Suppressor macrophage (primary cell): ENCODE results near the gene BUB1B.

Experiments used
- DNase-seq, 4 experiments: peaks; one replicate each; pipeline ENCODE4 v3.0.0-alpha.2; 2020 to 2022

BUB1B gene

DNA sequence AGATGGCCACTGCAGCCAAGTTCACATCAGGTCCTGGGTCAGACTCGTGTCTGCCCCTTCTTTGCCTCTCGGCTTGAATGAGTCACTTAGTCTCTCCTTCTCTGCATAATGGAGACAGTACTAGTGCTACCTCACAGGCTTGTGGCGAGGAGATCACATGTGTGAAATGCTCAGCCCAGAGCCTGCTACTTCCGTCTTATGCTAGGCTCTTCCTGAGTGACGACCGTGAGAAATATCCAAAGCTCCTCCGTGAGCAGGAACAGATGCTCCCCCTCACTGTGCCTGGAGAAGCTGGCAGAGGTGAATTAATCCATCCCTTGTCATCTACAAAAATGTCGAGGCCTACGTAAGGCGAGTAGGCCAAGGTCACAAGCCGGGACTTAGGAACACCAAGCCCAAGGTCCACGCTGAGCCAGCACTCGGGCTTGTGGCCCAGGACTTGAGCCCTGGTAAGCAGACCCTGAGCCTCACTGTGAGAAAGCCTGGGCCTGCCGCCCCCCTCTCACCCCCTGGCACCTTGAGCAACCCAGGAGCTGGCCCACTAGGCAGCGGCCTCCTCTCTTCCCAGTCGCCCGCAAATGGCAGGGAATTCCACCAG lies 95.9 kb downstream of the BUB1B start:
- DNase-seq: peak; percentile 50 to 75 (median 66)

DNA sequence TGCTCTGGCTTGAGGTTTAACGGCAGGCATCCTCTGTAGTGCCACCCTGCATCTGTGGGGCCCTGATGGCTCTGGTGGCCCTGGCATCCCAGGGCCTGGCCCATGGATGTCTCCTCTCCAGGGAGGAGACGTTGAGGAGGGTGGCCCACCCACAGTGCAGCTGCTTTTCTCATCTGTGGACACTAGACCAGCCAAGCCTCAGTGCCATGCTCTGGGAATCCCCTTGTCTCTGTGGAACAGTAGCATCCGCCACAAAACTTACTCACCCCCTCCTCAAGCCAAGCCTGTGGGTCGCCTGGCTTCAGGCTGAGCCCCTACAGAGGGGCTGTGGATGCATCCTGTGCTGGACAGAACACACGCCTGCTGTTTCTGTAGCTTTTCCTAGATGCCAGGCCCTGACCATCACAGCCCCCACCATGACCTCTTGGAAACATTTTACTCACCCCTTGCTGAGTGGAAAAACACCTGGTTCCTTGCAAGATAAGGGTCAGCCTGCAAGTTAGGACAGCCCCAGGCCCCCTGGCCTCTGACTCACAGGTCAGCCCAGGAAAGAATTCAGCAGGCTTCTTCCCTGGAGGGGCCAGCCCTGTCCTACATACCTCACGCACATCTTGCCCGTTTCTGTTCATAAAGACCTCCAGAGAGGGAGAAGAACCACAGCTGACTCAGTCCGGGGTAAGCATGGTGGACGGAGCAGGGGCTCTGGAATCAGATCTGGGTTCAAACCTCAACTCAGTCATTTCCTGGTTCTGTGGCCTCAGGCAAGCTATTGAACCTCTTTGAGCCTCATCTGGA lies 97.0 kb downstream of the BUB1B start:
- DNase-seq: no peak

DNA sequence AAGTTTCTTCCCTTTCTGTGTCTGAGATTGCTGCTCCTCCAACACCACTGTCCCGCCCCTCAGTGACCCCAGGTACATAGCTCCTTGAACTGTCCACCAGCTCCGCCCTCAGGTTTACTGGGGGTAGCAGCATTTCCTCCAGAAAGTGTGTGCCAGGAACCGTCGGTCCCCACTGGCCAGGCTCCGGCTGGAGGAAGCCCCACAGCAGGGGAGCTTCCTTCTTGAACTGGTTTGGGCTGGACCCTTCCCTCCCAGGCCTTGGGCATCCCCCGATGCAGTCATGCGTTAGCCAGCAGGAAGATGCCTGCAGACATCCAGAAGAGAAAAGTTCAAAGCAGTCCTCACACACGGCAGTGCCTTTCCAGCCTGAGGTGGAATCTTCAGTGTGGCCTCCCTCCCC lies 97.7 kb downstream of the BUB1B start:
- DNase-seq: no peak

GRCh38 chr15:40259021-40259420 lies 98.2 kb downstream of the BUB1B start:
- DNase-seq: no peak

DNA sequence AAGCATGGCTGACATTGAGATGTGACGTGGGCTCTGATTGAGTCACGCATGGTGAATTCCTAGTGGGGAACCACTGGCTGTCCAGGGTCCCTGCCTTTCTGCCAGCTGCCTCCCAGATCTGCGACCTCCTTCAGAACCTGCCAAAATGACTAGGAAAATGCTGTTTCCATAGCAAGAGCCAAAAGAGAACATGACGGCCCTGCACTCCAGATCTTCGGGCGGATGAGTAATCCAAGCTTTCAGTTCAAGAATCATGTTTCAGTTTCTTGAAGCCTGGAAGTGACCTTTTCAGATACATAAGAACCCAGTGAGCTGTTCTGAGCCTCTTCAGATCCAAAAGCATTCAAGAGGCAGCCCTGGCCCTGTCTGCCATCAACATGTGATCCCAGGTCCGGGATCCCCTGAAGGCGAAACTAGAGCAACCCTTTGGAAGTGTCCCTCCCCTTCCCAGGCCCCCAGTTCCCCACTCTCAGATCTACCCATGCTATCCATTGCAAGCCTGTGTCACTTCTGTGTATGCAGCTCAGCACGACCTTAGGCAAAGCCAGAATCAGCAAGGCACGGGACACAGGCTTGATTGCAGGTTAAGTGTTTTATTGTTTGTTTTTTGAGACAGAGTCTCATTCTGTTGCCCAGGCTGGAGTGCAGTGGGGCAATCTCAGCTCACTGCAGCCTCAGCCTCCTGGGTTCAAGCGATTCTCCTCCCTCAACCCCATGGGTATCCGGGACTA lies 102.3 kb downstream of the BUB1B start:
- DNase-seq: peak in 1 of 4 experiments; percentile 32

GRCh38 chr15:40264321-40265153 lies 103.7 kb downstream of the BUB1B start:
- DNase-seq: no peak

GRCh38 chr15:40265355-40265754 lies 104.5 kb downstream of the BUB1B start:
- DNase-seq: no peak

- DNase-seq: no peak
Measured at GRCh38 chr15:40265875-40266274, 105.0 kb downstream of the BUB1B start.

DNA sequence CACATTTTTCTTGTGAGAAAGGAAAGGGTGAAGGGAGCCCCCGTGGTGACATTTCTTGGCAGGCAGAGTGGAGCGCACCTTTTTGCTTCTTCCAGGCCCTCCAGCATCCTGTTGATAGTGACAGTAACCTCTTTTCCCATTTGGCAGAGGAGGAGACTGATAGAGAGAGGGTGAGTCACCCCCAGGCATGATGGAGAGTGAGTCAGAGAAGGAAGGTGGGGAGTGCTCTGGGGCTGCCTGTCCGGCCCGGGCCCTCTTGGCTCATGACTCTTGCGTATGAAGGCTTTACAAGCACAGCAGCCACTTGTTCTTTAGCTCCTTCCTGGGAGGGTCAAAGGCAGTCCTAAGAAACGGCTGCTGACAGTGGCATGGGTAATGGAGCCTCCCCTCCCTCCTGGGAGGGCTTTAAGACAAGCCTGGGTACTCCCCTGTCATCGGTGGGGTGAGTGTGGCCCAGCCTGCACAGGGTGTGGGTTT lies 106.0 kb downstream of the BUB1B start:
- DNase-seq: peak; percentile 87 to 93 (median 89)

GRCh38 chr15:40267670-40268069 lies 106.8 kb downstream of the BUB1B start:
- DNase-seq: no peak

DNA sequence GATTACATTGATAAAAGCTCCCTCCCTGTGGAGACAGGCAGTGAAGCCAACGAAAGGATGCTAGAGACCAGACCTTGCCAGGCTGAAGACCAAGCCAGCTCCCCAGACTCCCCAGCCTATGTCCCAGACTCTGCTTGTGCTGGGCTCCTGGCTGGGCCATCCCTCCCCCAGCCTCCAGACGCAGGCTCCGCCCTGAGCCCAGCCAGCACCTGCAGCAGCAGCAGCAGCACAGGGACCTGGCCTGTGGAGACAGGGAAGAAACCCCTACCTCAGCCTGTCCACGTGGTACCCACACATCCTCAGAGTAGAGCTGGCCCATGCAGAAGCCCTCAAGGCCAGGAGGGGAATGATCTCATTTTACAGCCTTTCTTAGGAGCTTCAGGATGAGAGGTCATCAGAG lies 108.7 kb downstream of the BUB1B start:
- DNase-seq: no peak

DNA sequence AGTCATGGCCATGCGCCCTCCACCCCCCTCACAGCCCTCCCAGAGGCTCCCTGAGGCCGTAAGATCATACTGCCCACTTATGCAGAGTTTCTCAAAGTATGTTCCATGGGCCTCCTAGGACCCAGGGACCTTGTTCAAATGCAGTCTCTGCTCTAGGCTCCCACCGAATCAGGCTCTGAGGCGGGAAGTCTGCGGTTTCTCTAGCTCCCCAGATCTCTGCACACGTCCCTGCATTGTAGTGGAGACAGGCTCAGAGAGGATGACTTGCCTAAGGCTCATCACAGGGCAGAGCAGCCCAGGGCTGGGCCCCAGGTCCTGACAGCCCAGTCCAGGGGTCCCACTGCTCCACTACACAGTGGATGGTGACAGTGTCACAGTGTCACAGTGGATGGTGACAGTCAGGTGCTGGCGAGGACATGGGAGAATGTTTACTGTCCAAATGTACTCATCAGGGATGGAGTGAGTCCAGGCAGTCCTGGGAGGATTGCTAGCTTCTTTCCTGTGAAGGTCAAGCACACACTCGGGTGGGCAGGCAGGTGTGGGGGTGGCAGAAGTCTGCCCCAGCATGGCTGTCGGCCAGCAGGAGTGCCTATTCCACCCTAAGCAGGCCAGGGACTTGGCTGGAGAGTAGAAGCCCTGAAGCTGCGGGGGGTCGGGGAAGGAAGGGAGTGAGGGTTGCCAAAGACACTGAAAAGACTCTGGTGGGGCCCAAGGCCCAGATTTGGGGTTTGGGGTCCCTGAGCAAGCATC lies 109.6 kb downstream of the BUB1B start:
- no peak for DNase-seq
